Lung (tissue), 12 donors: ENCODE data around the gene BABAM2. TPM values are rescaled to one million over a fixed set of nuclear protein-coding genes. Genes with fewer than 3 reads are reported as not detected.

Experiments used
- ATAC-seq: fragments of 200-7000 bp; cut with Tn5 transposase; one replicate; pipeline ENCODE4 v1.9.1; 2020; ENCODE audit warnings: moderate number of reproducible peaks; ENCODE audit not compliant: insufficient read depth, low FRiP score
- DNase-seq, 3 donors: peaks; one replicate each; pipeline ENCODE4 v3.0.0-alpha.2; 2013 to 2017
- H3K27ac ChIP-seq, 2 donors: one replicate each; pipeline ENCODE4 v1.5.1; 2013; ENCODE audit warnings: mild to moderate bottlenecking in 2 of 2, moderate library complexity in 2 of 2, control low read depth in 1 of 2, inconsistent platforms in 1 of 2, low read depth in 1 of 2, low read length in 1 of 2
- H3K27me3 ChIP-seq, 3 donors: one replicate each; pipeline ENCODE4 v1.5.1; 2013; ENCODE audit warnings: low read length in 2 of 3; ENCODE audit not compliant: control insufficient read depth in 3 of 3, insufficient read depth in 3 of 3
- H3K36me3 ChIP-seq, 4 donors: one replicate each; pipeline ENCODE4 v1.5.1; 2013; ENCODE audit warnings: low read length in 4 of 4, mild to moderate bottlenecking in 1 of 4, moderate library complexity in 1 of 4; ENCODE audit not compliant: control insufficient read depth in 4 of 4, insufficient read depth in 4 of 4
- H3K4me1 ChIP-seq, 5 donors: one replicate each; pipeline ENCODE4 v1.5.1; 2013; ENCODE audit warnings: low read length in 5 of 5, mild to moderate bottlenecking in 2 of 5, moderate library complexity in 1 of 5; ENCODE audit not compliant: control insufficient read depth in 5 of 5, insufficient read depth in 5 of 5
- H3K4me3 ChIP-seq: one replicate; pipeline ENCODE4 v1.5.1; 2013; ENCODE audit warnings: mild to moderate bottlenecking, control low read depth, moderate library complexity
- H3K9ac ChIP-seq, 2 donors: one replicate each; pipeline ENCODE4 v1.5.1; 2013; ENCODE audit warnings: low read length in 2 of 2, control low read depth in 1 of 2; ENCODE audit not compliant: insufficient read depth in 1 of 2
- H3K9me3 ChIP-seq, 4 donors: one replicate each; pipeline ENCODE4 v1.5.1; 2013; ENCODE audit warnings: low read length in 3 of 4, mild to moderate bottlenecking in 1 of 4, moderate library complexity in 1 of 4; ENCODE audit not compliant: control insufficient read depth in 4 of 4, insufficient read depth in 3 of 4
- CTCF ChIP-seq: IDR thresholded peaks from 2 replicates; pipeline ENCODE4 v1.5.1; 2012; ENCODE audit warnings: mild to moderate bottlenecking; ENCODE audit errors: control extremely low read depth, extremely low read depth
- WGBS, 2 donors: extraction: QIAGEN DNeasy Blood & Tissue Kit; methylation state at CpG; one replicate each; pipeline ENCODE4 v1.1.7; 2013; 5-methylcytosine and 5-hydroxymethylcytosine counted together
- polyA plus RNA-seq, 2 donors: library from polyadenylated mRNA; stranded (reverse); fragments of 200-250 nt; gene quantifications; one replicate each; pipeline ENCODE4 v1.2.1, GENCODE V29; 2013
- total RNA-seq, 2 donors: library from RNA; depleted of rRNA in 1 of 2; stranded (reverse); fragments of >200 nt in 1 of 2; gene quantifications; one replicate each; pipeline ENCODE4 v1.2.1, GENCODE V29; 2014 to 2021
- donor health status: control.
- donor health status: control.
- donor health status: Bipolar disorder and iron deficiency.
- donor health status: healthy.
- donor health status: DM: yes; HTN: yes; CAD: no.

BABAM2 gene
- total and polyA plus RNA-seq, 4 donors: 19.0 to 43.3 (median 33.7) TPM

- no peaks in the 10 kb centered on the region for H3K36me3 ChIP-seq
- WGBS, 2 donors: 46 to 49% methylated on average over 2 of the region's 2 CpGs
- H3K4me3 ChIP-seq: no peak overlapping the region
- no peak overlapping the region for H3K27ac ChIP-seq
- H3K4me1 ChIP-seq: peaks cover 0 to 15% (median 0%) of the 10 kb centered on the region in 5 donors
- H3K27me3 ChIP-seq: no peaks in the 10 kb centered on the region
- H3K9ac ChIP-seq: no peak overlapping the region
- no peaks in the 10 kb centered on the region for H3K9me3 ChIP-seq
- no peak for ATAC-seq
- TF ChIP-seq CTCF: no peak
- DNase-seq: no peak
Measured at GRCh38 chr2:27887111-27887510, 3.4 kb upstream of the BABAM2 start.

GRCh38 chr2:27887830-27888229 is 2.7 kb upstream of the BABAM2 start:
- Histone ChIP-seq H3K27ac (peak overlapping the region in 1 of 2 donors; percentile 37), H3K4me1 (peaks cover 0 to 15% (median 0%) of the 10 kb centered on the region in 5 donors), H3K4me3 (no peak overlapping the region), H3K9ac (no peak overlapping the region), H3K27me3 (no peaks in the 10 kb centered on the region), H3K36me3 (no peaks in the 10 kb centered on the region), H3K9me3 (no peaks in the 10 kb centered on the region)
- ATAC-seq (no peak), DNase-seq (no peak)
- TF ChIP-seq CTCF: no peak
- 81 to 89% methylated on average over 3 of the region's 3 CpGs for WGBS, 2 donors

- TF ChIP-seq CTCF: no peak
- H3K9ac ChIP-seq: no peak overlapping the region
- no peak overlapping the region for H3K4me3 ChIP-seq
- peaks cover 0 to 15% (median 0%) of the 10 kb centered on the region in 5 donors for H3K4me1 ChIP-seq
- no peaks in the 10 kb centered on the region for H3K36me3 ChIP-seq
- WGBS, 2 donors: 56 to 63% methylated on average over 3 of the region's 3 CpGs
- H3K9me3 ChIP-seq: no peaks in the 10 kb centered on the region
- H3K27me3 ChIP-seq: no peaks in the 10 kb centered on the region
- ATAC-seq (no peak), DNase-seq (no peak)
- H3K27ac ChIP-seq: peak overlapping the region in 1 of 2 donors; percentile 61
Measured at GRCh38 chr2:27888790-27889189, 1.7 kb upstream of the BABAM2 start.

GRCh38 chr2:27889774-27890145 is 769 bp upstream of the BABAM2 start:
- Histone ChIP-seq H3K9me3 (no peaks in the 10 kb centered on the region), H3K4me3 (peak overlapping the region; percentile 60), H3K27me3 (no peaks in the 10 kb centered on the region), H3K9ac (peak overlapping the region; percentile 58 to 76), H3K27ac (peak overlapping the region; percentile 81 to 92), H3K4me1 (peaks cover 0 to 15% (median 0%) of the 10 kb centered on the region in 5 donors), H3K36me3 (peaks cover 0 to 2% (median 0%) of the 10 kb centered on the region in 4 donors)
- no peak for ATAC-seq
- TF ChIP-seq CTCF: no peak
- WGBS, 2 donors: 25 to 30% methylated on average over 10 of the region's 10 CpGs
- peak in 1 of 3 donors; percentile 17 for DNase-seq
